ENCODE results near the gene ZNF385D.

- TF ChIP-seq EZH2 (IDR thresholded peaks at IDR 0.05; ENCODE audit: low read length), result no peak
- no peak for TF ChIP-seq CTCF (optimal IDR thresholded peaks at IDR 0.05 in 1 of 3, IDR thresholded peaks at IDR 0.05 in 1 of 3, conservative IDR thresholded peaks at IDR 0.05 in 1 of 3; ENCODE audit: extremely low read depth in 1 of 3, insufficient read depth in 2 of 3, low read length in 3 of 3)
Measured at GRCh38 chr3:21790466-21790865, 39.5 kb upstream of the ZNF385D start.

All from keratinocyte (primary cell).